SK-N-SH (cell line): Measurements from ENCODE around the gene NAXE. TPM values are rescaled to one million over a fixed set of nuclear protein-coding genes. Genes with fewer than 3 reads are reported as not detected.
"Not testable (repeated sequence)": the region's sequence is repeated elsewhere in the genome, so short reads cannot be mapped to it uniquely, and the experiment has no call there.

Source experiments
- CTCF ChIA-PET: fragments of 300-600, 350-600 bp; formaldehyde crosslinking; extraction: SDS; loops from one replicate; lab custom pipeline; 2021; lab: Yijun Ruan, JAX
- POLR2A ChIA-PET: fragments of 350-600 bp; sonication (Branson Sonifier 250); formaldehyde crosslinking; extraction: SDS; loops from one replicate; lab custom pipeline; 2020; ENCODE audit warnings: antibody characterized with exemption, inconsistent platforms; lab: Yijun Ruan, JAX
- DNase-seq: peaks from one replicate; pipeline ENCODE4 v3.0.0; 2012
- H2AFZ ChIP-seq: fragments of 200-600 bp; sonication (generic); 2 replicates; pipeline ENCODE4 v1.8.1; 2016; ENCODE audit warnings: antibody characterized with exemption, mild to moderate bottlenecking, low read depth
- H3F3A ChIP-seq: fragments of 200-600 bp; sonication (generic); replicated peaks from 2 replicates; pipeline ENCODE3; 2016; ENCODE audit warnings: antibody characterized with exemption, mild to moderate bottlenecking; ENCODE audit not compliant: insufficient read depth
- H3K27ac ChIP-seq, 2 experiments: fragments of 200-500 bp in 1 of 2; fragments of 200-600 bp in 1 of 2; sonication (Bioruptor generic) in 1 of 2; sonication (generic), shearing (Covaris generic) in 1 of 2; 2 replicates each; pipeline versions ENCODE4 v1.5.1 to v1.6.1; 2014 to 2016; ENCODE audit warnings: low read depth in 2 of 2, inconsistent platforms in 1 of 2, low read length in 1 of 2, mild to moderate bottlenecking in 1 of 2, mixed read lengths in 1 of 2
- H3K27me3 ChIP-seq: fragments of 200-600 bp; sonication (generic), shearing (Covaris generic); 2 replicates; pipeline ENCODE4 v1.6.1; 2016; ENCODE audit warnings: mixed run types; ENCODE audit not compliant: insufficient read depth
- H3K36me3 ChIP-seq, 2 experiments: fragments of 200-500 bp in 1 of 2; fragments of 200-600 bp in 1 of 2; sonication (Bioruptor generic) in 1 of 2; sonication (generic) in 1 of 2; replicated peaks in 1 of 2; 2 replicates each; pipeline versions ENCODE3 to v1.5.1; 2014 to 2016; ENCODE audit warnings: low read length in 1 of 2, mild to moderate bottlenecking in 1 of 2; ENCODE audit not compliant: insufficient read depth in 2 of 2, control insufficient read depth in 1 of 2
- H3K4me1 ChIP-seq, 2 experiments: fragments of 200-500 bp in 1 of 2; fragments of 200-600 bp in 1 of 2; sonication (Bioruptor generic) in 1 of 2; sonication (generic), shearing (Covaris generic) in 1 of 2; 2 replicates each; pipeline versions ENCODE4 v1.5.1 to v1.6.1; 2014 to 2016; ENCODE audit warnings: low read depth in 1 of 2, low read length in 1 of 2, mixed run types in 1 of 2; ENCODE audit not compliant: insufficient read depth in 2 of 2, control insufficient read depth in 1 of 2
- H3K4me2 ChIP-seq: fragments of 200-600 bp; sonication (generic), shearing (Covaris generic); 2 replicates; pipeline ENCODE4 v1.6.1; 2017; ENCODE audit warnings: mixed run types
- H3K4me3 ChIP-seq, 2 experiments: fragments of 200-500 bp in 1 of 2; fragments of 200-600 bp in 1 of 2; sonication (Bioruptor generic) in 1 of 2; sonication (generic), shearing (Covaris generic) in 1 of 2; 2 replicates each; pipeline versions ENCODE4 v1.5.1 to v1.8.1; 2014 to 2016; ENCODE audit warnings: low read depth in 2 of 2, inconsistent platforms in 1 of 2, low read length in 1 of 2, mild to moderate bottlenecking in 1 of 2, mixed read lengths in 1 of 2, moderate library complexity in 1 of 2
- H3K79me2 ChIP-seq: fragments of 200-600 bp; sonication (generic); 2 replicates; pipeline ENCODE4 v1.8.1; 2017; ENCODE audit warnings: mild to moderate bottlenecking; ENCODE audit not compliant: insufficient read depth
- H3K9ac ChIP-seq: fragments of 200-600 bp; sonication (generic); 2 replicates; pipeline ENCODE4 v1.6.1; 2017; ENCODE audit warnings: mixed run types
- H3K9me2 ChIP-seq: fragments of 200-600 bp; sonication (generic); 2 replicates; pipeline ENCODE4 v1.6.1; 2017; ENCODE audit warnings: mixed run types
- H3K9me3 ChIP-seq: fragments of 200-600 bp; sonication (generic); 2 replicates; pipeline ENCODE4 v1.6.1; 2017; ENCODE audit warnings: mixed run types, mild to moderate bottlenecking, moderate library complexity
- H4K20me1 ChIP-seq: fragments of 200-600 bp; sonication (generic); 2 replicates; pipeline ENCODE4 v1.6.1; 2017; ENCODE audit warnings: mild to moderate bottlenecking, mixed run types; ENCODE audit not compliant: insufficient read depth
- EP300 ChIP-seq, 2 experiments: IDR thresholded peaks; 2 replicates each; pipeline versions ENCODE4 v1.4.0 to v1.6.1; 2012; ENCODE audit warnings: borderline replicate concordance in 1 of 2, low read depth in 1 of 2, low read length in 1 of 2
- EZH2phosphoT487 ChIP-seq: fragments of 200-600 bp; sonication (generic); IDR thresholded peaks from 2 replicates; pipeline ENCODE4 v1.6.1; 2017; ENCODE audit warnings: low read depth, mixed run types, mild to moderate bottlenecking, antibody characterized with exemption, moderate library complexity, borderline replicate concordance
- FOXJ3 ChIP-seq: sonication (generic); formaldehyde crosslinking; IDR thresholded peaks from 2 replicates; pipeline ENCODE4 v1.5.1; 2020; ENCODE audit warnings: mild to moderate bottlenecking, missing genetic modification reagents
- GABPA ChIP-seq: IDR thresholded peaks from 2 replicates; pipeline ENCODE4 v1.4.0; 2012; ENCODE audit warnings: low read depth, mild to moderate bottlenecking
- GATA2 ChIP-seq: sonication (generic); formaldehyde crosslinking; IDR thresholded peaks from 2 replicates; pipeline ENCODE4 v1.5.0; 2020; ENCODE audit warnings: mild to moderate bottlenecking, missing genetic modification reagents
- MEF2A ChIP-seq: IDR thresholded peaks from 2 replicates; pipeline ENCODE4 v1.4.0; 2012; ENCODE audit warnings: low read depth, borderline replicate concordance
- NRF1 ChIP-seq: IDR thresholded peaks from 2 replicates; pipeline ENCODE4 v1.6.1; 2012; ENCODE audit warnings: low read depth, mild to moderate bottlenecking, low read length
- SMC3 ChIP-seq: IDR thresholded peaks from 2 replicates; pipeline ENCODE4 v1.6.1; 2012; ENCODE audit warnings: low read depth, low read length, improper control_type of control experiment
- TAF1 ChIP-seq: IDR thresholded peaks from 2 replicates; pipeline ENCODE4 v1.6.1; 2012; ENCODE audit warnings: low read depth, mild to moderate bottlenecking, low read length, moderate library complexity, borderline replicate concordance
- YY1 ChIP-seq: IDR thresholded peaks from 2 replicates; pipeline ENCODE4 v1.4.0; 2012; ENCODE audit warnings: low read depth, mild to moderate bottlenecking
- WGBS: methylation state at CpG from one replicate; pipeline ENCODE4 v1.1.6; 2017; ENCODE audit warnings: low lambda C conversion rate; 5-methylcytosine and 5-hydroxymethylcytosine counted together
- polyA plus RNA-seq, 3 experiments: library from polyadenylated mRNA; depleted of rRNA; stranded (reverse); fragments of >200 nt; gene quantifications; 2 replicates each; pipeline ENCODE4 v1.2.3, GENCODE V29; 2012
- TF ChIP-seq, protein P1 (sequence below): fragments of 200-600 bp; sonication (generic); IDR thresholded peaks from 2 replicates; pipeline ENCODE4 v1.6.1; 2017; ENCODE audit warnings: antibody characterized with exemption, mild to moderate bottlenecking, moderate library complexity
- TF ChIP-seq, protein P2 (sequence below): IDR thresholded peaks from 2 replicates; pipeline ENCODE4; 2012
- TF ChIP-seq, protein P3 (sequence below): fragments of 150-350 bp; IDR thresholded peaks from 2 replicates; pipeline ENCODE4 v1.6.1; 2017; ENCODE audit warnings: antibody characterized with exemption, low read length, low read depth, borderline replicate concordance
- TF ChIP-seq, protein P4 (sequence below): IDR thresholded peaks from 2 replicates; pipeline ENCODE4 v1.4.0; 2012; ENCODE audit warnings: low read depth, borderline replicate concordance

NAXE gene
- polyA plus RNA-seq, 1 of the 3 experiments (the other 2 are of a cell fraction) = 98.4 TPM

DNA sequence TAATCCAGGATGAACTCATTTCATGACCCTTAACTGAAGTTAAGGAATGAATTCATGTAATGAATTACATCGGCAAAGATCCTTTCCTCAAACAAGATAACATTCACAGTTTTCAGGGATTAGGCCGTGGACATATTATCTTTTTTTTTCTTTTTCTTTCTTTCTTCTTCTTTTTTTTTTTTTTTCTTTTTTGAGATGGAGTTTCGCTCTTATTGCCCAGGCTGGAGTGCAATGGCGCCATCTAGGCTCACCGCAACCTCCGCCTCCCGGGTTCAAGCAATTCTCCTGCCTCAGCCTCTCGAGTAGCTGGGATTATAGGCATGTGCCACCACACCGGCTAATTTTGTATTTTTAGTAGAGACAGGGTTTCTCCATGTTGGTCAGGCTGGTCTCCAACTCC is 39.6 kb downstream of the NAXE start:
- H4K20me1 ChIP-seq, H3K27ac ChIP-seq, H3K36me3 ChIP-seq, POLR2A ChIA-PET, H3F3A ChIP-seq, H3K9me3 ChIP-seq, H3K4me2 ChIP-seq, H2AFZ ChIP-seq, H3K9ac ChIP-seq, H3K9me2 ChIP-seq, DNase-seq, H3K4me1 ChIP-seq, H3K4me3 ChIP-seq, H3K79me2 ChIP-seq: not testable (repeated sequence)
- H3K27me3 ChIP-seq = peaks cover 39% of the 10 kb centered on the region; the same call in 1 of the 2 replicates
- CTCF ChIA-PET = interaction anchor here (0.7 to 9.7 kb wide), 11 partner anchors 9 to 95 kb away, joined by 3 to 244 read pairs (median 4); partner anchors contain the start of genes BCAN and NES
- WGBS = 58% methylated on average over 9 of the region's 9 CpGs
- TF ChIP-seq, protein P1, sequence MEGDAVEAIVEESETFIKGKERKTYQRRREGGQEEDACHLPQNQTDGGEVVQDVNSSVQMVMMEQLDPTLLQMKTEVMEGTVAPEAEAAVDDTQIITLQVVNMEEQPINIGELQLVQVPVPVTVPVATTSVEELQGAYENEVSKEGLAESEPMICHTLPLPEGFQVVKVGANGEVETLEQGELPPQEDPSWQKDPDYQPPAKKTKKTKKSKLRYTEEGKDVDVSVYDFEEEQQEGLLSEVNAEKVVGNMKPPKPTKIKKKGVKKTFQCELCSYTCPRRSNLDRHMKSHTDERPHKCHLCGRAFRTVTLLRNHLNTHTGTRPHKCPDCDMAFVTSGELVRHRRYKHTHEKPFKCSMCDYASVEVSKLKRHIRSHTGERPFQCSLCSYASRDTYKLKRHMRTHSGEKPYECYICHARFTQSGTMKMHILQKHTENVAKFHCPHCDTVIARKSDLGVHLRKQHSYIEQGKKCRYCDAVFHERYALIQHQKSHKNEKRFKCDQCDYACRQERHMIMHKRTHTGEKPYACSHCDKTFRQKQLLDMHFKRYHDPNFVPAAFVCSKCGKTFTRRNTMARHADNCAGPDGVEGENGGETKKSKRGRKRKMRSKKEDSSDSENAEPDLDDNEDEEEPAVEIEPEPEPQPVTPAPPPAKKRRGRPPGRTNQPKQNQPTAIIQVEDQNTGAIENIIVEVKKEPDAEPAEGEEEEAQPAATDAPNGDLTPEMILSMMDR = peak; percentile 43
- TF ChIP-seq, all 33 proteins: peak for 1; not testable (repeated sequence) for 32

DNA sequence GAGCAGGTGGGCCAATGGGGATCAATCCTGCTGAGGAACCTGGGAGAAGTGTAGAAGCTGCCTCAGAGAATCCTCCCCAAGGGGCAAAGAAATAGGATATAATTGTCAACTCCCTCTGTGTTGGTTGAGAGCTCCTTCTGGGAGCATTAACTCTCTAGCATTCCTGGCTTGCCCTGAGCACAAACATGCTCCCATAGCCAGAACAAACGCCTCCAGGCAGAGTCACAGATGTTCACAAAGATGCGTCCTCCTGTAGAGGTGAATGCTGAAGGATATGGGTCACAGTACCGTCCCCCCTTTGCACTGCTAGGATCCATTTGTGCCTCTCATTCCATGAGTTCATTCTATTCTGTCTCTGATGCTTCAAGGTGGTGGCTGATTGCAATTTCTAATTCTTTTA is 40.8 kb downstream of the NAXE start:
- Histone ChIP-seq H3K79me2 (no peaks in the 10 kb centered on the region), H3K9me3 (no peaks in the 10 kb centered on the region), H4K20me1 (no peaks in the 10 kb centered on the region), H3F3A (no peaks in the 10 kb centered on the region), H3K9ac (no peak overlapping the region), H3K9me2 (no peaks in the 10 kb centered on the region), H3K27me3 (peaks cover 52% of the 10 kb centered on the region; the same call in 1 of the 2 replicates), H3K4me3 (no peak overlapping the region), H3K36me3 (no peaks in the 10 kb centered on the region), H3K4me1 (no peaks in the 10 kb centered on the region), H3K27ac (no peak overlapping the region), H3K4me2 (no peak overlapping the region), H2AFZ (no peak overlapping the region)
- POLR2A ChIA-PET = no interaction called here
- DNase-seq = peak; percentile 4
- 67% methylated on average over 1 of the region's 3 CpGs for WGBS
- CTCF ChIA-PET = interaction anchor here (1.3 to 3.7 kb wide), 4 partner anchors 16 to 57 kb away, joined by 4 to 54 read pairs (median 5); no protein-coding TSS in a partner anchor
- no peak for TF ChIP-seq EZH2phosphoT487
- TF ChIP-seq, protein P2, sequence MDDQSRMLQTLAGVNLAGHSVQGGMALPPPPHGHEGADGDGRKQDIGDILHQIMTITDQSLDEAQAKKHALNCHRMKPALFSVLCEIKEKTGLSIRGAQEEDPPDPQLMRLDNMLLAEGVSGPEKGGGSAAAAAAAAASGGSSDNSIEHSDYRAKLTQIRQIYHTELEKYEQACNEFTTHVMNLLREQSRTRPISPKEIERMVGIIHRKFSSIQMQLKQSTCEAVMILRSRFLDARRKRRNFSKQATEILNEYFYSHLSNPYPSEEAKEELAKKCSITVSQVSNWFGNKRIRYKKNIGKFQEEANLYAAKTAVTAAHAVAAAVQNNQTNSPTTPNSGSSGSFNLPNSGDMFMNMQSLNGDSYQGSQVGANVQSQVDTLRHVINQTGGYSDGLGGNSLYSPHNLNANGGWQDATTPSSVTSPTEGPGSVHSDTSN = no peak
- TF ChIP-seq, protein P3, sequence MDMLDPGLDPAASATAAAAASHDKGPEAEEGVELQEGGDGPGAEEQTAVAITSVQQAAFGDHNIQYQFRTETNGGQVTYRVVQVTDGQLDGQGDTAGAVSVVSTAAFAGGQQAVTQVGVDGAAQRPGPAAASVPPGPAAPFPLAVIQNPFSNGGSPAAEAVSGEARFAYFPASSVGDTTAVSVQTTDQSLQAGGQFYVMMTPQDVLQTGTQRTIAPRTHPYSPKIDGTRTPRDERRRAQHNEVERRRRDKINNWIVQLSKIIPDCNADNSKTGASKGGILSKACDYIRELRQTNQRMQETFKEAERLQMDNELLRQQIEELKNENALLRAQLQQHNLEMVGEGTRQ = no peak
- TF ChIP-seq FOXJ3 (CRISPR knock-in tag) = no peak
- no peak for TF ChIP-seq YY1
- no peak for TF ChIP-seq GATA2
- TF ChIP-seq TAF1 = no peak
- TF ChIP-seq, protein P4, sequence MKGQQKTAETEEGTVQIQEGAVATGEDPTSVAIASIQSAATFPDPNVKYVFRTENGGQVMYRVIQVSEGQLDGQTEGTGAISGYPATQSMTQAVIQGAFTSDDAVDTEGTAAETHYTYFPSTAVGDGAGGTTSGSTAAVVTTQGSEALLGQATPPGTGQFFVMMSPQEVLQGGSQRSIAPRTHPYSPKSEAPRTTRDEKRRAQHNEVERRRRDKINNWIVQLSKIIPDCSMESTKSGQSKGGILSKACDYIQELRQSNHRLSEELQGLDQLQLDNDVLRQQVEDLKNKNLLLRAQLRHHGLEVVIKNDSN = no peak
- TF ChIP-seq SMC3 = no peak
- no peak for TF ChIP-seq NRF1
- TF ChIP-seq GABPA = no peak
- TF ChIP-seq MEF2A = no peak
- TF ChIP-seq EP300 (IDR thresholded peaks at IDR 0.05; ENCODE audit: borderline replicate concordance in 1 of 2, low read depth in 1 of 2, low read length in 1 of 2) = no peak
